Activated T-cell treated with anti-CD3 and anti-CD28 coated beads, Interleukin-2, amount 50 U/mL, for 4 hours (primary cell): Measurements from ENCODE around the gene CALB2. TPM values are rescaled to one million over a fixed set of nuclear protein-coding genes. Genes with fewer than 3 reads are reported as not detected.

Source experiments
- ATAC-seq, 2 donors: fragments of 200-7000 bp; cut with Tn5 transposase; one replicate each; pipeline ENCODE4 v1.10.0; 2021
- DNase-seq: peaks from one replicate; pipeline ENCODE4 v3.0.0-alpha.2; 2020
- H3K27me3 Mint-ChIP-seq: one replicate; pipeline ENCODE4 v1.8.0; 2021; ENCODE audit warnings: low read depth, mixed read lengths
- H3K36me3 Mint-ChIP-seq: one replicate; pipeline ENCODE4 v1.8.0; 2022; ENCODE audit warnings: mixed read lengths; ENCODE audit not compliant: insufficient read depth
- H3K4me1 Mint-ChIP-seq: one replicate; pipeline ENCODE4 v1.8.0; 2021; ENCODE audit warnings: low read depth, mixed read lengths
- H3K4me3 Mint-ChIP-seq: one replicate; pipeline ENCODE4 v1.8.0; 2021; ENCODE audit warnings: mild to moderate bottlenecking, moderate library complexity, mixed read lengths
- H3K9me3 Mint-ChIP-seq: one replicate; pipeline ENCODE4 v1.8.0; 2021; ENCODE audit warnings: mixed read lengths
- total RNA-seq, 3 donors: library from RNA; stranded (reverse); gene quantifications; one replicate each; pipeline ENCODE4 v1.2.1, GENCODE V29; 2021

Gene CALB2
- total RNA-seq, 3 donors from 2014 or later, result not detected

DNA sequence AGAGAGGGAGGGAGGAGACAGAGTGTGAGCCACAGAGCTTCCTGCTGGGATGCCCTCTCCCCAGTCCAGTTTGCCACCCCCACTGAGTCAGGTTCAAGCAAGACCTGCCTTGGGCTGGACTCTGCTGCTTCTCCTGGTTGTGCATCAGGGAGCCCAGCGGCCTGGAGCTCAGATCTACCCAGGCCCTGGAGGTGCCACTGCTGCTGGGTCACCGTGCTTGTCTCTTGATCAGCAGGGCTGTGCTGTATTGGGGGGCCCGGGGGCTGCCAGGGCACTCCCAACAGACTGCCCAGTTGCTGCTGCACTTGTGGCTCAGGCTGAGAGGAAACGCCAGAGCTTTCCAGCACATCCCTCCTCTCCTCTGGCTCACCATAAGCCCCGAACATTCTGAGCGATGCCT, 74.4 kb downstream of the CALB2 start:
- ATAC-seq (no peak), DNase-seq (no peak)
- Mint-ChIP-seq H3K4me1 (no peaks in the 10 kb centered on the region), H3K4me3 (no peak overlapping the region), H3K36me3 (no peaks in the 10 kb centered on the region), H3K27me3 (peaks cover 31% of the 10 kb centered on the region), H3K9me3 (no peaks in the 10 kb centered on the region)

DNA sequence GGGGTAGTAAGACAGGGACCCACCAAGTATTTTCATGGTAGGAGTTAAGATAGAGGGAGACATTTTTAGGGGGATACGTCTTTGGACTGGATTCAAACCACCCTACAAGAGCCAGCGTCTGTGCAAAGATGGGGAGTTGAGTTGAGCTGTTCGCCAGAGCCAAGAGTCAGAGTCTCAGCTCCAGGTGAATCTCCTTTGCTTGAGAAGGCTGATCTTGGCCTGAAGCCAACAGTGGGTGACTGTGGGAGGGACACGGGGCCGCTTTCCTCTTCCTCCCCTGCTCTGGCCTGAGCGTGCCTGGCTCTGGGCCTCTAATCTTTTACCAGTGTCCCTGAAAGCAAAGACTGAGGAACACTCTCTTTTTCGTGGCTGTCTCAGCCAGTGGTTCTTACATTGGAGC, 78.0 kb downstream of the CALB2 start:
- no peak overlapping the region for H3K4me3 Mint-ChIP-seq
- H3K4me1 Mint-ChIP-seq, result no peaks in the 10 kb centered on the region
- no peaks in the 10 kb centered on the region for H3K9me3 Mint-ChIP-seq
- peaks cover 36% of the 10 kb centered on the region for H3K27me3 Mint-ChIP-seq
- no peak for DNase-seq
- no peak for ATAC-seq
- no peaks in the 10 kb centered on the region for H3K36me3 Mint-ChIP-seq

DNA sequence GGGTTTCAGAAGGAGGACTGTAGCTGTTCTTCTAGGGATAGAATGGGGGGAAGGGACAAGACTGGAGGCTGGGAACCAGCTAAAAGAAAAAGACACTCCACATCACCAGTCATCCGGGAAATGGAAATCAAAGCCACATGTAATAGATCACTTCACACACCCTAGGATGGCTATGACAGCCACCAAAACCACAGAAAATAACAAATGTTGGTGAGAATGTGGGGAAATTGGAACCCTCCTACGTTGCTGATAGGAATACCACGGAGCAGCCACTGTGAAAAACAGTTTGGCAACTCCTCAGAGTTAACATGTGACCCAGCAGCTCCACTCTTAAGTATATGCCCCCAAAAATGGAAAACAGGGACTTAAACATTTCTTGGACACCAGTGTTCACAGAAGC, 81.0 kb downstream of the CALB2 start:
- Mint-ChIP-seq H3K4me1 (no peaks in the 10 kb centered on the region), H3K4me3 (no peak overlapping the region), H3K9me3 (peaks cover 7% of the 10 kb centered on the region), H3K27me3 (peaks cover 27% of the 10 kb centered on the region), H3K36me3 (no peaks in the 10 kb centered on the region)
- DNase-seq (no peak), ATAC-seq (no peak)

Other genes with a start within 250 kb of the CALB2 start
- gene HYDIN, start 128.0 kb upstream of the CALB2 start, total RNA-seq, result not detected
- gene CMTR2, start 69.3 kb upstream of the CALB2 start, total RNA-seq, result 10 to 100 TPM; 19.4 to 25.8 (median 24.3) TPM
- not detected for gene TLE7, start 83.3 kb downstream of the CALB2 start, total RNA-seq
- gene ZNF23, start 103.5 kb downstream of the CALB2 start, total RNA-seq, result 1 to 10 TPM; 5.8 to 8.6 (median 8.4) TPM
- 1 to 10 TPM; 1.2 to 2.9 (median 2.2) TPM for gene ZNF19, start 130.6 kb downstream of the CALB2 start, total RNA-seq
- under 1 TPM in 1 of 3 donors, not detected in 2; 0.16 TPM for gene CHST4, start 167.7 kb downstream of the CALB2 start, total RNA-seq
- under 1 TPM; 0.45 to 0.54 (median 0.48) TPM for gene TAT, start 218.4 kb downstream of the CALB2 start, total RNA-seq